Body of pancreas (tissue), 4 donors: Measurements from ENCODE around the gene SERPINA5. TPM values are rescaled to one million over a fixed set of nuclear protein-coding genes. Genes with fewer than 3 reads are reported as not detected.

ENCODE experiments used
- ATAC-seq: fragments of 150-250 bp; one replicate; pipeline ENCODE4 v1.9.1; 2016
- DNase-seq, 4 donors: peaks; one replicate each; pipeline ENCODE4 v3.0.0-alpha.2; 2019
- H3K27ac ChIP-seq, 4 donors: fragments of 200-600 bp; sonication (generic); 1 replicate in 3 of 4; 2 replicates in 1 of 4; pipeline versions ENCODE4 v1.5.1 to v1.6.1; 2016 to 2019; ENCODE audit warnings: mild to moderate bottlenecking in 1 of 4, mixed read lengths in 1 of 4, moderate library complexity in 1 of 4
- H3K27me3 ChIP-seq, 2 donors: fragments of 200-600 bp; sonication (generic); one replicate each; pipeline ENCODE4 v1.6.0; 2016; ENCODE audit warnings: mild to moderate bottlenecking in 1 of 2
- H3K36me3 ChIP-seq, 2 donors: fragments of 200-600 bp; sonication (generic); replicated peaks in 1 of 2; 2 replicates each; pipeline ENCODE4 v1.5.1; 2016; ENCODE audit warnings: low read depth in 2 of 2; ENCODE audit not compliant: insufficient read depth in 1 of 2
- H3K4me1 ChIP-seq: fragments of 200-600 bp; sonication (generic); one replicate; pipeline ENCODE4 v1.6.0; 2016
- H3K4me3 ChIP-seq, 2 donors: fragments of 200-600 bp; sonication (generic); 1 replicate in 1 of 2; 2 replicates in 1 of 2; pipeline ENCODE4 v1.5.1; 2016 to 2019
- H3K9me3 ChIP-seq, 3 donors: fragments of 200-600 bp; sonication (generic); 1 replicate in 2 of 3; 2 replicates in 1 of 3; pipeline ENCODE4 v1.5.1; 2016
- CTCF ChIP-seq, 7 experiments: fragments of 450-650 bp in 4 of 7; fragments of 200-600 bp in 3 of 7; sonication (generic) in 3 of 7; IDR thresholded peaks; one replicate each; pipeline ENCODE4 v1.5.1; 2016 to 2019; ENCODE audit warnings: antibody characterized with exemption in 7 of 7
- POLR2A ChIP-seq, 3 donors: fragments of 450-650 bp; IDR thresholded peaks; one replicate each; pipeline ENCODE4 v1.6.1; 2016; ENCODE audit warnings: antibody characterized with exemption in 3 of 3, mild to moderate bottlenecking in 2 of 3
- WGBS, 2 donors: methylation state at CpG; one replicate each; pipeline ENCODE4 v1.1.5; 2017; 5-methylcytosine and 5-hydroxymethylcytosine counted together
- intact Hi-C: fragments of 100-400 bp; cut with DNase I; formaldehyde crosslinking; loops from one replicate; pipeline ENCODE4 v1.15.1; 2023
- total RNA-seq, 2 donors: library from RNA; depleted of rRNA; stranded (reverse); fragments of >200 nt; gene quantifications; one replicate each; pipeline ENCODE4 v1.1.0, GENCODE V29; 2016

The SERPINA5 gene
- total RNA-seq, 2 donors from 2014 or later, result 76.0 to 101 TPM

- no peaks in the 10 kb centered on the region for H3K9me3 ChIP-seq
- peaks cover 84% of the 10 kb centered on the region for H3K4me1 ChIP-seq
- H3K4me3 ChIP-seq, result peak overlapping the region in 1 of 2 donors; percentile 42
- peak overlapping the region in 2 of 4 donors; percentile 49 to 86 for H3K27ac ChIP-seq
- peak; percentile 4 for ATAC-seq
- 82 to 93% methylated on average over 8 of the region's 8 CpGs for WGBS, 2 donors
- peak in 1 of 4 donors; percentile 21 for DNase-seq
- peaks cover 0 to 25% of the 10 kb centered on the region in 2 donors for H3K36me3 ChIP-seq
- intact Hi-C loops, result loop anchor here (10.0 kb wide), 1 partner anchor 51 kb away; the partner anchor contains the start of gene SERPINA4
- TF ChIP-seq CTCF (IDR thresholded peaks at IDR 0.05) (no peak), POLR2A (IDR thresholded peaks at IDR 0.05) (peak; percentile 14 to 63 (median 60))
- no peaks in the 10 kb centered on the region for H3K27me3 ChIP-seq
Measured at GRCh38 chr14:94615823-94616570, 34.8 kb downstream of the SERPINA5 start.

GRCh38 chr14:94617366-94617941 lies 36.2 kb downstream of the SERPINA5 start:
- no peaks in the 10 kb centered on the region for H3K9me3 ChIP-seq
- intact Hi-C loops, result loop anchor here (10.0 kb wide), 1 partner anchor 53 kb away; the partner anchor contains the start of gene SERPINA4
- 91 to 96% methylated on average over 5 of the region's 5 CpGs for WGBS, 2 donors
- no peak for ATAC-seq
- no peak for DNase-seq
- H3K27me3 ChIP-seq, result no peaks in the 10 kb centered on the region
- H3K27ac ChIP-seq, result peak overlapping the region in 2 of 4 donors; percentile 10 to 86
- H3K4me1 ChIP-seq, result peaks cover 77% of the 10 kb centered on the region
- H3K4me3 ChIP-seq, result no peak overlapping the region
- TF ChIP-seq CTCF (IDR thresholded peaks at IDR 0.05) (no peak), POLR2A (IDR thresholded peaks at IDR 0.05) (peak in 1 of 3 donors; percentile 22)
- H3K36me3 ChIP-seq, result peaks cover 0 to 32% of the 10 kb centered on the region in 2 donors

- intact Hi-C loops, result loop anchor here (10.0 kb wide), 1 partner anchor 53 kb away; the partner anchor contains the start of gene SERPINA4
- Histone ChIP-seq H3K27me3 (no peaks in the 10 kb centered on the region), H3K4me1 (peaks cover 71% of the 10 kb centered on the region), H3K4me3 (no peak overlapping the region), H3K9me3 (no peaks in the 10 kb centered on the region), H3K36me3 (peaks cover 3 to 37% of the 10 kb centered on the region in 2 donors), H3K27ac (peak overlapping the region in 2 of 4 donors; percentile 17 to 28)
- 95 to 100% methylated on average over 3 of the region's 3 CpGs for WGBS, 2 donors
- no peak for DNase-seq
- TF ChIP-seq POLR2A (IDR thresholded peaks at IDR 0.05), result peak in 1 of 3 donors; percentile 31
- TF ChIP-seq CTCF (IDR thresholded peaks at IDR 0.05), result no peak
- no peak for ATAC-seq
Measured at GRCh38 chr14:94617988-94618822, 37.0 kb downstream of the SERPINA5 start.

GRCh38 chr14:94619297-94619696 lies 38.1 kb downstream of the SERPINA5 start:
- H3K27ac ChIP-seq, result peak overlapping the region in 2 of 4 donors; percentile 17 to 28
- H3K36me3 ChIP-seq, result peaks cover 6 to 43% of the 10 kb centered on the region in 2 donors
- no peak for ATAC-seq
- no peak for DNase-seq
- no peak overlapping the region for H3K4me3 ChIP-seq
- TF ChIP-seq CTCF (IDR thresholded peaks at IDR 0.05) (no peak), POLR2A (IDR thresholded peaks at IDR 0.05) (no peak)
- intact Hi-C loops, result loop anchor here (10.0 kb wide), 1 partner anchor 54 kb away; the partner anchor contains the start of gene SERPINA4
- 90 to 96% methylated on average over 6 of the region's 6 CpGs for WGBS, 2 donors
- H3K27me3 ChIP-seq, result no peaks in the 10 kb centered on the region
- peaks cover 60% of the 10 kb centered on the region for H3K4me1 ChIP-seq
- H3K9me3 ChIP-seq, result no peaks in the 10 kb centered on the region
